ENCODE measurements around the gene PSD. TPM values are rescaled to one million over a fixed set of nuclear protein-coding genes. Genes with fewer than 3 reads are reported as not detected.

Gene PSD
- total and polyA plus RNA-seq, 2 donors (not counting 3 experiments of a cell fraction or from before 2014, with no cell fraction given), result 0.10 to 0.40 TPM

DNA sequence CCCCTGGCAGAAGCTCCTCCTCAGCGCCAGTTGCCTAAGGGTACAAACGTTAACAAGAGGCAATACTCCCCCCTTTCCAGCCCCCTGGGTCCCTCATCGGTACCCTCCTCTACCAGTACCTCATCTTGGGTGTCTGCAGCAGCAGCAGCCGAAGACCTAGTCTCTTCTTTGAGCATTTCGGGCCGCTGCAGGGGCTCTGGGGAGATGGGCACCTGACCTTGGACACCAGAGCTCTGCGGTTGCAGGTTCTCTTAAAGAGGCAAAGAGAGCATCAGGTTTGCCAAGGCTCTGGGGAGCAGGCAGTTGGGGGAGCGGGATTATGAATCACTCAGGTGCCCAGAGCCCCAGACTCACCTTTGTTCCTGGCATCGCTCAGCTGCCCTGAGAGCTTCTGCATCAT, 5.6 kb upstream of the PSD start:
- no peak overlapping the region for H2AFZ ChIP-seq (ENCODE audit: low read depth, low read length)
- FAIRE-seq (no peak), DNase-seq (ENCODE audit: low read depth, low spot score) (no peak)
- CTCF ChIA-PET, result interaction anchor here (1.4 to 6.5 kb wide), 5 partner anchors 8 to 194 kb away, joined by 4 to 74 read pairs (median 25); partner anchors contain the start of gene CUEDC2
- no peak for TF ChIP-seq MAX (IDR thresholded peaks at IDR 0.05; ENCODE audit: insufficient read depth, insufficient read length)
- no peak for TF ChIP-seq CTCF (IDR thresholded peaks at IDR 0.05; ENCODE audit: extremely low read depth in 1 of 2, insufficient read depth in 1 of 2, low read depth in 1 of 2, low read length in 2 of 2)
- no peak for TF ChIP-seq FOS (IDR thresholded peaks at IDR 0.05; ENCODE audit: borderline replicate concordance, insufficient read depth, low read length)
- no peak for TF ChIP-seq GATA2 (IDR thresholded peaks at IDR 0.05; ENCODE audit: insufficient read depth, insufficient read length, low read depth, low read length)
- TF ChIP-seq JUN (IDR thresholded peaks at IDR 0.05; ENCODE audit: borderline replicate concordance, insufficient read depth, insufficient read length, low read depth), result no peak
- TF ChIP-seq MYC (IDR thresholded peaks at IDR 0.05; ENCODE audit: low read depth, low read length), result no peak
- no peak for TF ChIP-seq POLR2AphosphoS5 (IDR thresholded peaks at IDR 0.05; ENCODE audit: insufficient read depth, low read depth, low read length)
- TF ChIP-seq EZH2 (IDR thresholded peaks at IDR 0.05; ENCODE audit: borderline replicate concordance, low read depth, low read length, severe bottlenecking), result no peak
- TF ChIP-seq POLR2A (IDR thresholded peaks at IDR 0.05; ENCODE audit: low read depth, low read length), result no peak
- H3K36me3 ChIP-seq (ENCODE audit: control insufficient read depth in 2 of 2, extremely low read depth in 1 of 2, insufficient read depth in 2 of 2, low read length in 2 of 2), result peaks cover 0 to 9% of the 10 kb centered on the region in 2 experiments
- no peaks in the 10 kb centered on the region for H3K9me1 ChIP-seq (replicated peaks; ENCODE audit: control insufficient read depth, extremely low read depth, insufficient read depth, low read length)
- no peak overlapping the region for H3K4me3 ChIP-seq (replicated peaks in 1 of 3; ENCODE audit: insufficient read depth in 1 of 3, low read depth in 1 of 3, low read length in 3 of 3)
- no peaks in the 10 kb centered on the region for H3K9me3 ChIP-seq (replicated peaks; ENCODE audit: control insufficient read depth, insufficient read depth, low read length)
- peaks cover 20% of the 10 kb centered on the region for H3K4me1 ChIP-seq (ENCODE audit: control insufficient read depth, extremely low read depth, insufficient read depth, low read length)
- no peak overlapping the region for H3K9ac ChIP-seq (replicated peaks; ENCODE audit: extremely low read depth, insufficient read depth, low read length)
- peaks cover 0 to under 1% of the 10 kb centered on the region in 2 experiments for H3K27me3 ChIP-seq (ENCODE audit: control insufficient read depth in 2 of 2, insufficient read depth in 2 of 2, low read length in 2 of 2)
- H3K79me2 ChIP-seq (ENCODE audit: control insufficient read depth, insufficient read depth, low read length), result no peaks in the 10 kb centered on the region
- no peak overlapping the region for H3K27ac ChIP-seq (ENCODE audit: insufficient read depth, low read depth, low read length)
- H3K4me2 ChIP-seq (ENCODE audit: insufficient read depth, low read length), result no peak overlapping the region
- H4K20me1 ChIP-seq (replicated peaks; ENCODE audit: control insufficient read depth, extremely low read depth, insufficient read depth, low read length), result no peaks in the 10 kb centered on the region
- dilution Hi-C loops (cut with MboI; ENCODE audit: extremely low pct_ligation_motif_present, low sequenced_read_pairs) (no loop called here), intact Hi-C loops (cut with micrococcal nuclease) (loop anchor here (5.0 kb wide), 3 partner anchors 78 to 223 kb away; partner anchors contain the start of genes ACTR1A and SUFU)
- no TSS peak for BruUV-seq (replicated peaks)
- POLR2A ChIA-PET, result no interaction called here
